Tibial nerve (tissue), 4 donors: Measurements from ENCODE around the gene RXRG.

ENCODE experiments used
- CTCF ChIP-seq, 5 experiments: fragments of 200-600 bp in 3 of 5; fragments of 450-650 bp in 2 of 5; sonication (generic) in 3 of 5; IDR thresholded peaks; one replicate each; pipeline ENCODE4 v1.5.1; 2016 to 2019; ENCODE audit warnings: antibody characterized with exemption in 5 of 5, mild to moderate bottlenecking in 3 of 5, moderate library complexity in 2 of 5
- EP300 ChIP-seq, 2 donors: sonication (generic); formaldehyde crosslinking; IDR thresholded peaks; one replicate each; pipeline ENCODE4 v1.6.1; 2017; ENCODE audit warnings: antibody characterized with exemption in 2 of 2, mild to moderate bottlenecking in 1 of 2
- POLR2A ChIP-seq, 2 donors: fragments of 450-650 bp; IDR thresholded peaks; one replicate each; pipeline ENCODE4 v1.6.1; 2017; ENCODE audit warnings: antibody characterized with exemption in 2 of 2, mild to moderate bottlenecking in 2 of 2, moderate library complexity in 2 of 2

- TF ChIP-seq CTCF (IDR thresholded peaks at IDR 0.05) (no peak), EP300 (IDR thresholded peaks at IDR 0.05) (no peak), POLR2A (IDR thresholded peaks at IDR 0.05) (no peak)
Measured at GRCh38 chr1:165353731-165354671, 90.9 kb downstream of the RXRG start.
